22Rv1 (cell line): ENCODE measurements around the gene LGR6.

Experiments used
- H3K27ac ChIP-seq: fragments of 450-650 bp; 2 replicates; pipeline ENCODE4 v1.5.1; 2017
- ZFX ChIP-seq: fragments of 450-650 bp; IDR thresholded peaks from 2 replicates; pipeline ENCODE4 v1.6.1; 2017; ENCODE audit warnings: antibody characterized with exemption, borderline replicate concordance
- TF ChIP-seq, protein P1 (sequence below): fragments of 450-650 bp; IDR thresholded peaks from 2 replicates; pipeline ENCODE4 v1.5.1; 2017; ENCODE audit warnings: mild to moderate bottlenecking

LGR6 gene

DNA sequence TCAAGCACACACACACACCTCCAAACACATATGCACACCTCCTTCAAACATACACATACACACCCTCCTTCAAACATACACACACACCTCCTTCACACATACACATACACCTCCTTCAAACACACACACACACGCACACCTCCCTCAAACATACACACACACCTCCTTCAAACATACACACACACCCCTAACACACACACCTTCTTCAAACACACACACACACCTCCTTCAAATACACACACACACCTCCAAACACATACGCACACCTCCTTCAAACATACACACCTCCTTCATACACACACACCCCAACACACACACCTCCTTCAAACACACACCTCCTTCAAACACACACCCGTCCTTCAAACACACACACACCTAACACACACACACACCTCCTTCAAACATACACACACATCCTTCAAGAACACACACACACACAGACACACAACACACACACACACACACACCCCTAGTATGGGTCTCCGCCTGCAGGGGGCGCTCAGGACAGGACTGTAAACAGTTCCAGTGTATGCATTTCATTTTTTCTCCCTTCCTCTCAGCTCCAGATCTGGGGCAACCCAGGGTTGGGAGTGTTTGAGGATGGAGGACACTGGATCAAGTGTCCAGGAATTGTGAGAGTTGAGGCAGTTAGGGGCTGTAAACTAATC is 12.1 kb downstream of the LGR6 start:
- H3K27ac ChIP-seq: no peak overlapping the region
- TF ChIP-seq ZFX: no peak
- TF ChIP-seq, protein P1, sequence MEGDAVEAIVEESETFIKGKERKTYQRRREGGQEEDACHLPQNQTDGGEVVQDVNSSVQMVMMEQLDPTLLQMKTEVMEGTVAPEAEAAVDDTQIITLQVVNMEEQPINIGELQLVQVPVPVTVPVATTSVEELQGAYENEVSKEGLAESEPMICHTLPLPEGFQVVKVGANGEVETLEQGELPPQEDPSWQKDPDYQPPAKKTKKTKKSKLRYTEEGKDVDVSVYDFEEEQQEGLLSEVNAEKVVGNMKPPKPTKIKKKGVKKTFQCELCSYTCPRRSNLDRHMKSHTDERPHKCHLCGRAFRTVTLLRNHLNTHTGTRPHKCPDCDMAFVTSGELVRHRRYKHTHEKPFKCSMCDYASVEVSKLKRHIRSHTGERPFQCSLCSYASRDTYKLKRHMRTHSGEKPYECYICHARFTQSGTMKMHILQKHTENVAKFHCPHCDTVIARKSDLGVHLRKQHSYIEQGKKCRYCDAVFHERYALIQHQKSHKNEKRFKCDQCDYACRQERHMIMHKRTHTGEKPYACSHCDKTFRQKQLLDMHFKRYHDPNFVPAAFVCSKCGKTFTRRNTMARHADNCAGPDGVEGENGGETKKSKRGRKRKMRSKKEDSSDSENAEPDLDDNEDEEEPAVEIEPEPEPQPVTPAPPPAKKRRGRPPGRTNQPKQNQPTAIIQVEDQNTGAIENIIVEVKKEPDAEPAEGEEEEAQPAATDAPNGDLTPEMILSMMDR: peak; percentile 52

DNA sequence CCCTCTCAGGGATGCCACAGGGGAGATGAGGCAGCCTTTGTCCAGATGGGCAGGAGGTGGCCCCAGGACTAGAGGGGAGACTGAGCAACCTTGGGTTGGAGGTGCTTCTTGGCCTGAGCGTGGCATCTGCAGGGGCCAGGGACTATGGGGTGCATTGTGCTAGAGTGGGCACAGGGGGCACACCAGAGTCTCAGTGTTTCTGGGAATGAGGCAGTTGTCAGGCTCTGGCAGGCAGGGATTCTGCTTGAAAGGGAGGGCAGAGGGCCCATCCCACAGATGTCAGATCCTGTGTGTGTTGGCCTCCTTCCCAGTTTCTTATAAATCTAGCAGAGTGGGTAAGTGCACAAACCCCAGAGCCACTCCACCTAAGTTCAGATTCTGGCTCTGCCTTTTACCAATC is 13.7 kb downstream of the LGR6 start:
- no peak for TF ChIP-seq ZFX
- H3K27ac ChIP-seq: no peak overlapping the region

DNA sequence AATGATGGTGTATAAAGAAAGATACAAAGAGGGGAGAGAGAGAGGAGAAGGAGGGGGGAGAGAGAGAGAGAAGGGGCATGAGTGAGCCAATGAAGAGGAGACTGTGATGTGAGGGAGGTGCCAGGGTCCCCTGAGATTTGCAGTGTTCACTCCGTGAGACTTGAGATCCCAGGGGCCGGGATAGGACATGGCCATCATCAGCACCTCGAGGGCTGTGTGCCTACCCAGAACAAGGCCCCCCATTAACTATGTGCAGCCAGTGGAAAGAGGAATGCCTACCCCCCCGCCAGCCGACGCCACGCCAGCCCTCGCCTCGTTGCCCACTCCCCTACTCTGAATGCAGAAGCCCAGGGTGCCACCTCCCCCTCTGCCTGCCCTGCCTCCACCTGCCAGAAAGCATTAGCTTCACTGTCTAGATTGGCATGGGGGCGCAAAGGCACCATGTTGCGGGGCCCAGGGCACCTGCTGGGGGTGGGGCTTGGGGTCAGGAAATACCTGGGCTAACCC is 14.8 kb downstream of the LGR6 start:
- no peak overlapping the region for H3K27ac ChIP-seq
- TF ChIP-seq, protein P1: no peak

DNA sequence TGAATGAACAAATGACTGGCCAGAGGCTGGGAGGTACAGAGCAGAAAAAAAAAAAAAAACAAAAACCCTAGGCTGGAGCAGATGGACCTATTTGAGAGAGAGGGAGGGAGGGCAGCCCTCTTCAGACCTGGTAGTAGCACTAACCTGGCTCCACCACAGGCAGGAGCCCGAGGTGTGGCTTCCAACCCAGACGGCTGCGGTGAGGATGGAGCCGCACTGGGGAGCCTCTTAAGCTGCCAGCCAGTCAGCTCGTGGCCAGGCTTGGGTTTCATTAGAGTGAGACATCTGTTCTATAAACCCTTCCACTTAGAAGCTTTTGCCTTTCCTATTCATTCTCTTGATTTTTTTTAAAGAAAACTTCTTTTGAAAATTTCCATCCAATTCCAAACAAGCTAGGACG is 16.8 kb downstream of the LGR6 start:
- TF ChIP-seq ZFX: no peak
- TF ChIP-seq, protein P1: peak; percentile 33; the same call in 1 of the 2 replicates
- no peak overlapping the region for H3K27ac ChIP-seq

DNA sequence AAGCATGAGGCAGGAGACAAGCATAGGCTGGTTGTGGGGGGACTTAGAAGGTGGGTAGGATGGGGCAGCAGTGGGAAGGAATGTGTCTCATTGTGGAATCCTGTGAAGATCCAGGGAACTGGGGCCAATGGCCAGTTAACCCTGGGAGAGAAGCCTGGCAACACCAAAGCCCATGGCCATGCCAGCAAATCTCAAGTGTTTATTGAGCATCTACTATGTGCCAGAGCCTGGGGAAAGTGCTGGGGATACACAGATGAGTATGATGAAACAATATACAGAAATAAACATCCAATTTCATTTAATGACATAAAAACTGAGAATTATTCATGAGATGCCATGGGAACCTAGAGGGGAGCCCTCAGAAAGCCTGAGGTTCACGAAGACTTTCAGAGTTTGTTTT is 17.4 kb downstream of the LGR6 start:
- TF ChIP-seq, protein P1: no peak
- TF ChIP-seq ZFX: no peak
- H3K27ac ChIP-seq: no peak overlapping the region

DNA sequence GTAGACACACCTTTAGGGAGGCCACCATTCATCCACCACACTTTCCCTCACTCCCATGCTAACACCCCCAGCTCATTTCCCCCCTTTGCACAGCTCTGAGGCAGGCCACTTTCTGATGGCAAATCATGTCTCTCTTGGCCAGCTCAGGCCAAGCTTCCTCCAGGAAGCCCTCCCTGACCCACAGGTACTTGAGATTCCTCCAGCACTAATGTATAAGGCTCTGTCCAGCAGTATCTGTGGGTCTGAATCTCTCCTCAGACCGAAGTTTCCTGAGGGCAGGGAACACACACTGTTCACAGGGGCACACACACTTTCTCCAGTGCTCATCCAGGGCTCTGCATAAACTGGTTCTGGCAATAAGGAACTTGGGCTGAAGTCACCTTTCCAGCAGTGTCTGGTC is 19.2 kb downstream of the LGR6 start:
- TF ChIP-seq, protein P1: no peak
- no peak for TF ChIP-seq ZFX
- no peak overlapping the region for H3K27ac ChIP-seq

DNA sequence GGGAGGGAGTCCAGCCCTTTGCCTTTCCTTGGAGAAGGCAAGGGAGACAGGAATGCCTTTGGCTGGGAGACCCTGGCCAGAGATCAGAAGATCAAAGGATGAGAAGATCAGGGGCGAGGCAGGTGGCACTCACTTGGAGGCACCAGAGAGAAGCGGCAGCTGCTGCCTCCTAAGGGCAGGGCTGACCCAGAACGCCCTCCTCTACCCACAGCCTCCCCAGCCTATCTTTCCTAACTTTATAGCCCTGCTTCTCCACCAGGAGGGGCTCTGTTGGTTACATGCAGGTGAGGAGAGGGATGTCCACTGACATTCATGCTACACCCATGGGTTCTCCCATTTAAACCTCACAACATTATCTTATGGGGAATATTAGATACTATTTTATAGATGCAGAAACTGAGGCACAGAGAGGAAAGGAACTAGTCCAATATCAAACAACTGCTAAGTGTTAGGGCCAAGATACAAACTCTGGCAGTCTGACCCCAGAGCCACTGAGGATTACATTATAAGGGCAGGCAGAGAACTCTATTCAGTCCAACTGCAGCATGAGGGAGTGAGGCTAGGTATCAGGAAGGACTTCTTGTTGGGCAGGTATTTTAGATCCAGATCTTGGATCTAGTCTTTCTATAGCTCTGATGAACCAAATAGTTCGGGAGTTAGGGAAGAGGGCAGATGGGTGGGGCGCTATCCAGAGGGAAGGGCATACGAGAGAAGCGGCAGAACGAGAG is 19.9 kb downstream of the LGR6 start:
- no peak overlapping the region for H3K27ac ChIP-seq

More for the DNA sequence above, 19.9 kb downstream of the LGR6 start:
- TF ChIP-seq, protein P1: peak; percentile 60
- TF ChIP-seq ZFX: no peak
